Fibroblast of skin of right biceps (primary cell): ENCODE measurements around the gene DAB2IP.
"Not testable (repeated sequence)": the region's sequence is repeated elsewhere in the genome, so short reads cannot be mapped to it uniquely, and the experiment has no call there.

Experiments
- DNase-seq: peaks from one replicate; pipeline ENCODE4 v3.0.0-alpha.2; 2013

The DAB2IP gene

GRCh38 chr9:121626012-121626411 lies 25.4 kb upstream of the DAB2IP start:
- DNase-seq: no peak

DNA sequence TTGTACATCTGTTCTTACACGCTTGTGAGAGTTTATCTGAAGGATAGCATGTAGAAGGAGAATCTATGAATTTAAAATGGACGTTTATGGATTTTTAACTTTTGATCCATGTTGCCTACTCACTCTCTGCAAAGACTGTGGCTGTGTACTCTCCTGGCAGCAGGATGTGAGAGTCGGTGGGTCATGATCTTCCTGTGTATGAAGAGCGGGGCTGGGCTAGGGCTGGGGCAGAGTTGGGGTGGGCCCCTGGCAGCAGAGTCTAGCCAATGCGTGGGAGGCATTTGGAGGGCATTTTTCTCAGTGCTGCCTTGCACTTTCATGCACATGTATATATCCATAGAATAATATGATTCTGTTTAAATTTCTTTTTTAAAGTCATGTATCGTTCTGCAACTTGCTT lies 24.0 kb upstream of the DAB2IP start:
- no peak for DNase-seq

DNA sequence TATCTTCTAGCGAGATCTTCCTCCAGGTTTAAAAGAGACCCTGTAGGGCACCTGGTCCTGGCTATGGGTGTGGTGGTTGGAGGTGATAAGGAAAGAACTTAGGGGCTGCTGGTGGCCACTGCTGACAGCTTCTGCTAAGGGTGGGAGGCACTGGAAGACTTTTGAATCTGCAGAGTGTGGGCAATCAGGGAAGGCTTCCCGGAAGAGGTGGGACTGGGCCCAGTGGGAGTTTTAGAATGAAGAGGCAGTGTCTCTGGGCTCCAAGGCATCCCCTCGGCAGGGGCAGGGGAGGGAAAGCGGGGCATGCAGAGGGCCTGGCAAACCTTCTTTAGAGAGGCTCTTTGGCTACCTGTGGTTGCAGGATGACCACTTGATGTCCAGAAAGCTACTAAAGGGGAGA lies 23.0 kb upstream of the DAB2IP start:
- DNase-seq: no peak

- DNase-seq: no peak
Measured at GRCh38 chr9:121631115-121631514, 20.3 kb upstream of the DAB2IP start.

GRCh38 chr9:121631978-121632418 lies 19.4 kb upstream of the DAB2IP start:
- DNase-seq: no peak

DNA sequence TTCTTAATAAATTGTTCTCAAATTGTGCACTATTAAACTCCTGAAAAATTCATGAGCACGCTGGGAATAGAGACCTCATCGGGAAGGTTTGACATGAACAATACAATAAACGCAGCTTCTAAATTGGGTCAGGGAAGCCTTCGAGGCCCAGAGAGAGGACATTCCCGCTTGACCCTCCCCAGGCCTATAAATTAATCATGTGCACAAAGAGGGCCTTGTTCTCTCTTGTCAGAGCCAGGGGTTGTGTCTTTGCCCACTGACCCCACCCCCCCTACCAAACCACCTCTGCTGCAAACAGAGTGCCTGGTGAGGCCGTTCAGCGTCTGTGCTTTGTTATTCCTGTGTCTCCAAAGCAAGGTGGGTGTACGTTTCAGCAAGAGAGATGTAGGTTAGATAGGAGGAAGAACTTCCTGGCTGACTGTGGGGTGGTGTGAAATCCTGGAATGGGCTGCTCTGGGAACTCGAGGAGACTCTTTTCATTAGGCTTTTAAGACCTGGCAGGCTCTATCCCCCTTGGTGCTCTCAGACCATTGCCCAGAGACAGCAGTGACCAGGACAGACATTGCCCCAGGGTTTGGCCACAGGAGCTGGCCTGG lies 18.2 kb upstream of the DAB2IP start:
- no peak for DNase-seq

DNA sequence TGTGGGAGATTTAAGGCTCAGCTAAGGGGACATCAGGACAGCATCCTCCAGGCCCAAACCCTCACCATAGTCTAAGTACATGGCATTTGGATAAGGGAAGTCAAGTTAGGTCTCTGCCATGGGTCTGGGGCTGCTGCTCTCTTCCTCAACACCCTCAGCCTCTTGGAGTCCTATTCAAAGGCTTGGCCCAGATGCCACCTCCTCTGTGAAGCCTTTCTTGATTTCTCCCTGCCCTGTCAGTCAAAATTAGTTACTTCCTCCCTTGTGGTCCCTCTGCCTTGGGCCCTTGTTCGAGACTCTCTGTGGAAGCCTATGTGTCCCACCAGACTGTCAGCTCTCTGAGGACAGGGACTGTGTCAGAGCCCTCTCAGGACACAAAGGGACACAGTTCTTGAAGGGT lies 17.7 kb upstream of the DAB2IP start:
- DNase-seq: no peak

GRCh38 chr9:121634329-121635261 lies 16.8 kb upstream of the DAB2IP start:
- DNase-seq: no peak

DNA sequence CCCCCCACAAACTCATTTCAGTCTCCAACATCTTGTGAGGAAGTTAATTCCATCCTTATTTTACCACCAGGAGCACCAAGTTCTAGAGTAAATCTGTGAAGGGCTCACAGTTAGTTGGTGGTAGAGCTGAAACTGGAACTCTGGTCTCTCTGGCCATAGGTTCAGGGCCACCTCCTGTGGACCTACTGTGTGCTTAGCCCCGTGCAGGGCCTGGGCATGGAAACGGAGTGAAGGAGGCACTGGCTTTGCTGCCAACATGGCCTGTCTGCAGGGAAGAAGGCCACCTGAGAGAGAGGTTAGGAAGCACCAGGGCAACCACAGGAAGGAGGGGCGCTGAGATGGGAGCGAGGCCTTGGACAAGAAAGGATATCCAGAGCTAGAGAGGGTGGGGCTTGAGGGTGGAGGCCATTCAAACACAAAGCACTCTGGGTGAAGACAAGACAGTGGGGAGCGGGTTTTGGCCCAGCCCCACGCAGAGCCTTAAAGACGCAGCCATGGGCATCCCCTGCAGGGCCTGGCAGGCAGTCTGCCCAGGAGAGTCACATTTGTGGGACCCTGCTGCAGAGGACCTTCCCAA lies 16.0 kb upstream of the DAB2IP start:
- no peak for DNase-seq

GRCh38 chr9:121636341-121636865 lies 15.0 kb upstream of the DAB2IP start:
- DNase-seq: peak; percentile 32

GRCh38 chr9:121636978-121637712 lies 14.3 kb upstream of the DAB2IP start:
- DNase-seq: no peak

- DNase-seq: peak; percentile 34
Measured at GRCh38 chr9:121637713-121638220, 13.7 kb upstream of the DAB2IP start.

DNA sequence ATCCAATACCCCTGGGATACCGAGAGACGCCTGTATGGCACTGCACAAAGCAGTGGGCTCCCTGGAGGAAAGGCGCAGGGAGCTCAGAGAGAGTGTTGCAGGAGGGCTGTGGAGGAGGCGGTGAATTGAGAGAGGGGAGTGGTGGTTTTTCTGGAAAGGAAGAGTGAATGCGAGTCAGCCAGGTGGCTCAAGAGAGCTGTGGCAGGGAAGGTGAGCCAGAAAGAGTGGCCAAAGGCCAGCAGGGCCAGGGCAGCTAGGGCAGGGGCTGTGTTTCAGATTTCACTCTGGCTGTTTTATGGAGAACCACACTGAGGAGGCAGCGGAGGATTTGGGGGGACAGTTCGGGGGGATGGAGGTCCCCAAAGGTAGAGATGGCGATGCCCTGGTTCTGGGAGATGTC lies 13.0 kb upstream of the DAB2IP start:
- no peak for DNase-seq

GRCh38 chr9:121638901-121639592 lies 12.4 kb upstream of the DAB2IP start:
- no peak for DNase-seq

DNA sequence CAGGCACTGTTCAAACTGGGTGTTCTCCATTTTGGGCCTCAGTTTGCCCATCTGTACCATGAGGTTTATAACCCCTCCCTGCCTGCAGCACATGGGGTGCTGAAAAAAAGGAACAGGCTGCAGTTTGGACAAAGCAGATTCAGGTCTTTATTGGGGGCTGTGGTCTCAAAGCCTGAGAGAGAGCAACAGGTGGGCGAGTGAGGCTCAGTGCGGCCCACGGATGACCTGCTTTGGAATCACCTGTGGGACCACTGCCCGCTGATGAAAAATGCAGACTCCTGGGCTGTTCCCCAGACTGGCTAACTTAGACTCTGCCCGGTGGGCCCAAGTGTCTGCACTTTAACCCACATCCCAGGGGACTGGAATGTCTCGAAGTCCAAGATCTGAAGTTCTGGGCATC lies 11.8 kb upstream of the DAB2IP start:
- DNase-seq: no peak

GRCh38 chr9:121640076-121640475 lies 11.4 kb upstream of the DAB2IP start:
- peak; percentile 19 for DNase-seq

- no peak for DNase-seq
Measured at GRCh38 chr9:121640491-121641223, 10.8 kb upstream of the DAB2IP start.

GRCh38 chr9:121641224-121641611 lies 10.2 kb upstream of the DAB2IP start:
- DNase-seq: no peak

- DNase-seq: no peak
Measured at GRCh38 chr9:121642758-121643157, 8.7 kb upstream of the DAB2IP start.

- DNase-seq: no peak
Measured at GRCh38 chr9:121643473-121643872, 8.0 kb upstream of the DAB2IP start.

GRCh38 chr9:121644040-121644439 lies 7.4 kb upstream of the DAB2IP start:
- not testable (repeated sequence) for DNase-seq
